Duodenal mucosa (tissue), 2 donors: Measurements from ENCODE around the gene PSMB8.
"Not testable (repeated sequence)": the region's sequence is repeated elsewhere in the genome, so short reads cannot be mapped to it uniquely, and the experiment has no call there.

Source experiments
- H3K27ac ChIP-seq: one replicate; pipeline ENCODE4 v1.7.0; 2013; ENCODE audit warnings: low read depth, low read length
- H3K27me3 ChIP-seq, 2 donors: one replicate each; pipeline ENCODE4 v1.7.0; 2013; ENCODE audit warnings: low read length in 2 of 2, control low read depth in 1 of 2; ENCODE audit not compliant: insufficient read depth in 2 of 2, control insufficient read depth in 1 of 2
- H3K36me3 ChIP-seq, 2 donors: one replicate each; pipeline ENCODE4 v1.7.0; 2013; ENCODE audit warnings: low read length in 2 of 2, control low read depth in 1 of 2; ENCODE audit not compliant: insufficient read depth in 2 of 2, control insufficient read depth in 1 of 2
- H3K4me1 ChIP-seq, 2 donors: one replicate each; pipeline ENCODE4 v1.7.0; 2013; ENCODE audit warnings: low read length in 2 of 2, control low read depth in 1 of 2; ENCODE audit not compliant: insufficient read depth in 2 of 2, control insufficient read depth in 1 of 2
- H3K4me3 ChIP-seq, 2 donors: one replicate each; pipeline ENCODE4 v1.7.0; 2013; ENCODE audit warnings: low read length in 2 of 2, low read depth in 1 of 2
- H3K9ac ChIP-seq, 2 donors: one replicate each; pipeline ENCODE4 v1.7.0; 2013; ENCODE audit warnings: low read length in 2 of 2, low read depth in 1 of 2
- H3K9me3 ChIP-seq, 2 donors: one replicate each; pipeline ENCODE4 v1.7.0; 2013; ENCODE audit warnings: low read length in 2 of 2, control low read depth in 1 of 2; ENCODE audit not compliant: control insufficient read depth in 1 of 2

Gene PSMB8

DNA sequence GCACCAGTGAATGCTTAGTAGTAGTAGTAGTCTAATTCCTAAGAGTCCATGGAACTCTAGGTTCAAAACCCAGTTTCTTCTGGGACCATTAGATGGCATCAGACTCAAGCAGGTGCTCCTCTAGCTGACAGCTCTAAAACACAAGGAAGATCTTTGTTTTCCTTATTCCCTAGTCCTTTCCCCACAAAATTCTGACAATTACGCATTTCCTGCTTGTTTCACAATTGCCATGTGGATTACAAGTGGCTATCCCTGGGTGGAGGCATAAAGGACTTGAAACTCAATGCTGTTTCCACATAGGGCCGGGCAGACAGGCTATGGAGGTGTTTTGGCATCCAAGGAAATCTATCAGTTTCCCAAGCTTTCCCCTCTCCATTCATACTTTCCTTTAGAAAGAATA, 17.9 kb downstream of the PSMB8 start:
- Histone ChIP-seq H3K27ac (no peak overlapping the region), H3K9me3 (no peaks in the 10 kb centered on the region), H3K4me3 (no peak overlapping the region), H3K4me1 (no peaks in the 10 kb centered on the region), H3K27me3 (no peaks in the 10 kb centered on the region), H3K9ac (no peak overlapping the region), H3K36me3 (peaks cover 26 to 29% of the 10 kb centered on the region in 2 donors)

DNA sequence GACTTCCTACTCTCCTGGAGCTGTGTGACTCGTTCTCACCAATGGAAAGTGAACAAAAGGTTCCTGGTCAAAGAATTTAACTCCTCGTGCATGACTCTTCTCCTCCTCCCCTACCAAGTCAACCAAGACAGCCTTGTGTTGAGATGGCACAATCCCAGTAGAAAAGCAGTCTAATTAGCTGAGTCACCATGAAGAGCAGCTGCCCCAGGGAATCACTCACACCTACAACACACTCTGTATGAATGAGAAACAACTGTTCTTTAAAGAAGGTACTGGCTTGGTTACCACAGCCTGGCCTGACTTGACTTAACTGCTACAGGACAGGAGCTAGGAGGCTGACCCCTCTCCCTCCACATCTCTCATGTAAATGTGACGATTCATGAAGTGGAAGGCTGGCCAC, 24.1 kb downstream of the PSMB8 start:
- no peak overlapping the region for H3K27ac ChIP-seq

DNA sequence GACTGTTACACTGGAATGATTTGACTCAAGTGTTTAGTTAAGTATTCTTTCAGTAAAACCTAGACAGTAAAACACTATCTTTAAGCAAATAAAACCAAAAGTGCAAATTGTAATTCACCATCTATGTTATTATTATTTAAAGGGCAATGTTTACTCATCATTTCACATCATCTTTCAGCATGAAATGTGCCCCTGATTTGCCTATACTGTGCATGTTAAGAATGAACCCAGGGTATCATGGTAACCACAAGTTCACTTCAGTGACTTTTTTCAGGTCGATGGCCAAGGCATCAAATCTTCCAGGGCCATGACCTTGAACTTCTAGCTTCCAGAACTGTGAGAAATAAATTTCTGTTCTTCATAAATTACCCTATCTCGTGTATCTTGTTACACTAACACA, 25.0 kb downstream of the PSMB8 start:
- peaks cover 0 to 3% of the 10 kb centered on the region in 2 donors for H3K4me1 ChIP-seq
- no peaks in the 10 kb centered on the region for H3K27me3 ChIP-seq
- H3K27ac ChIP-seq: no peak overlapping the region
- H3K4me3 ChIP-seq: no peak overlapping the region
- H3K9ac ChIP-seq: no peak overlapping the region
- no peaks in the 10 kb centered on the region for H3K9me3 ChIP-seq
- no peaks in the 10 kb centered on the region for H3K36me3 ChIP-seq

More for the DNA sequence above, 24.1 kb downstream of the PSMB8 start:
- H3K4me3 ChIP-seq: no peak overlapping the region
- H3K9me3 ChIP-seq: no peaks in the 10 kb centered on the region
- H3K9ac ChIP-seq: no peak overlapping the region
- H3K36me3 ChIP-seq: no peaks in the 10 kb centered on the region
- H3K4me1 ChIP-seq: peaks cover 0 to 3% of the 10 kb centered on the region in 2 donors
- H3K27me3 ChIP-seq: no peaks in the 10 kb centered on the region

DNA sequence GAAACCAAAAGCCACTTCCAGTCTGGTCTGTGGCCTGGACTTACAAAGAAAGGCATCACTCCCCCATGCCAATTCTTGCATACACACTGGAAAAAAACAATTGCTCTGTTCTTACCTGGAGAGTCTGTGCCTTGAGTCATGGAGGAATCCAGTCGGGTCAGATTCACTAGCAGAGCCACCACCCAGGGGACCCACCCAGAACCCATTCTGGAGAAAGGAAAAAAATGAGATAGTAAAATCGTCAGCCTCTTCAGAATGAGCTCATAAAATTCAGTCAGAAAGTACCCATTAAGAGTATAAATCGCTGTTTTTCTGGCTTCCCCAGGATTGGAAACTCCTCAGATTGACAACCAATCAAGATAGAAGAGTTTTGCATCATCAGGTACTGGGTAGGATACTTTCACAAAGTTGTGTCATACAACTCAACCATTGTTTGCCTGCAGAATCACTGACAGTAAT, 27.1 kb downstream of the PSMB8 start, which contains the start of gene HLA-DOB:
Gene HLA-DOB, minus strand, starts transcription at position 257 of the 459 bp plus-strand sequence. Its CDS starts 51 bp downstream, at position 206.
- Histone ChIP-seq H3K9me3 (no peaks in the 10 kb centered on the region), H3K9ac (no peak within 1 kb of the TSS), H3K27ac (no peak within 1 kb of the TSS), H3K4me3 (peak within 1 kb of the TSS; percentile 27 to 33), H3K27me3 (no peaks in the 10 kb centered on the region), H3K4me1 (peaks cover 0 to 3% of the 10 kb centered on the region in 2 donors), H3K36me3 (no peaks in the 10 kb centered on the region)

DNA sequence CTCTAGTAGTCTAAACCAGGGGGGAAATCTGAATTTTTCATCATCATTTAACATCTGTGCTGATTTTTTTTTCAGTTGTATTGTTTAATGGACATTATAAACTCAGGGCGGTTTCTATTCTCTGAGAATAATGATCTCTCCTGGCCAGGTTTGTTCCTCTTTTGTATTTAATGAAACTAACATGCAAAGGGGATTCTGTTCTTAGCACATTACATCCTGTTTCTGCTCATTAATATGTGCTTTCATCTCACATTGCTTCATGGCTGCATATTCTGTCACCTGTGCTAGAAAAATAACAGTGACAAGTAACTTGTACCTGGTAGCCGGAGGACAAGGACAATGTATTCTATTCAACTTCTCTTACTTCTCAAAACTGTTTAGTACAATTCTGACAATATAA, 27.9 kb downstream of the PSMB8 start:
- Histone ChIP-seq H3K9ac (no peak overlapping the region), H3K9me3 (no peaks in the 10 kb centered on the region), H3K4me3 (no peak overlapping the region), H3K4me1 (peaks cover 0 to 3% of the 10 kb centered on the region in 2 donors), H3K27ac (no peak overlapping the region), H3K36me3 (no peaks in the 10 kb centered on the region), H3K27me3 (no peaks in the 10 kb centered on the region)

DNA sequence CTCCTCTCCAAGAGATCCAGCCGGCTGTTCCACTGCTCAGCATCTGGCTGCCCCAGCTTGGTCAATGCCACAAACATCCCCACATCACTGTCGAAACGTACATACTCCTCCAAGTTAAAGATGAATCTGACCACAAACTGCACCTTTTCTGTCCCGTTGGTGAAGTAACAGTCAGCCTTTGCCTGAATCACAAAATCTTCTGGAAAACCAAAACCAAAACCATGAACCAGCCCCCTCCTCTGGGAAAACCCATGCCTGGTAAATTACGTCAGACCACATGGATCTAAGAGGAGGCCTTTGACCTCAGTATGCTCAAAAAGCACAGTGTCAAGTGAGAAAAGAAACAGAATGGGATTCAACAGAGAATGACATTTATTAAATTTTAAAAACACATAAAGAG, 28.7 kb downstream of the PSMB8 start:
- no peak overlapping the region for H3K9ac ChIP-seq
- H3K36me3 ChIP-seq: no peaks in the 10 kb centered on the region
- H3K27me3 ChIP-seq: no peaks in the 10 kb centered on the region
- peaks cover 0 to 3% of the 10 kb centered on the region in 2 donors for H3K4me1 ChIP-seq
- H3K4me3 ChIP-seq: peak overlapping the region in 1 of 2 donors; percentile 16
- H3K27ac ChIP-seq: no peak overlapping the region
- no peaks in the 10 kb centered on the region for H3K9me3 ChIP-seq

DNA sequence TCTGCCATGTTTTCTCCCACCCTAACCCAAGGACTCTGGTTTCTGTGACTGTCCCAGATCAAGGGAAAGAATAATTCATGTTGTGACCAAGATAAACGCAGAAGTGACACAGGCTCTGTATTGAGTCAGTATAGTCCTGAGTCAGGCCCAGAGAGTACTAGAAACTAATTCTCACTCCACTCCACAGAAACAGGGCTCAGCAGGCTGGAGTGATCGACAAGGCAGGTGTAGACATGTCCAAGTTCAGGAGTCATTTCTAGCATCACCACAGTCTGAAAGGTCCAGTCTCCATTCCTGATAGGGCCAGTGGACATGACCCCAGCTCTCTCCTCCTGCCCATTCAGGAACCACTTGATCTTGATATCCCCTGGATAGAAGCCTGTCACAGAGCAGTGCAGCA, 29.7 kb downstream of the PSMB8 start:
- H3K27me3 ChIP-seq: no peaks in the 10 kb centered on the region
- peaks cover 0 to 3% of the 10 kb centered on the region in 2 donors for H3K4me1 ChIP-seq
- H3K9me3 ChIP-seq: no peaks in the 10 kb centered on the region
- no peak overlapping the region for H3K27ac ChIP-seq
- no peak overlapping the region for H3K9ac ChIP-seq
- H3K36me3 ChIP-seq: no peaks in the 10 kb centered on the region
- H3K4me3 ChIP-seq: no peak overlapping the region

DNA sequence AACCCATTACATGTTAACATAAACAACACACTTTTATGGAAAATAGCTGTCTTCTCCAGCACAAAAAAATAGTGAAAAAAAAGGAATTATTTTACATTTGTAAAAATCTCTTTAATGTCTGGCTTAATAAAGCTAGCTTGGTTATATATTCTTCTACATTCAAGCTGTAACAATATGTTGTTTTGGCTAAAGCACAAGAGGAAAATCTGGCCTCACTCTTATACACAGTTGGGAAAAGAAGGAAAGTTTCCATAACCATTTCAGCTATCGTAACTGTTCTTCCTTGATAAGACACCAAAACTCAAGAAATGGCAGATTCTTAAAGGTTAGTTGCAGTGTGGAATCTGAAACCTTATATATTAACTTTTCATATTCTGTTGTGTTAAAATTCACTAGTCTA, 34.7 kb downstream of the PSMB8 start:
- H3K27ac ChIP-seq: no peak overlapping the region
- no peak overlapping the region for H3K9ac ChIP-seq
- no peaks in the 10 kb centered on the region for H3K36me3 ChIP-seq
- no peaks in the 10 kb centered on the region for H3K27me3 ChIP-seq
- no peaks in the 10 kb centered on the region for H3K9me3 ChIP-seq
- no peak overlapping the region for H3K4me3 ChIP-seq
- H3K4me1 ChIP-seq: no peaks in the 10 kb centered on the region

DNA sequence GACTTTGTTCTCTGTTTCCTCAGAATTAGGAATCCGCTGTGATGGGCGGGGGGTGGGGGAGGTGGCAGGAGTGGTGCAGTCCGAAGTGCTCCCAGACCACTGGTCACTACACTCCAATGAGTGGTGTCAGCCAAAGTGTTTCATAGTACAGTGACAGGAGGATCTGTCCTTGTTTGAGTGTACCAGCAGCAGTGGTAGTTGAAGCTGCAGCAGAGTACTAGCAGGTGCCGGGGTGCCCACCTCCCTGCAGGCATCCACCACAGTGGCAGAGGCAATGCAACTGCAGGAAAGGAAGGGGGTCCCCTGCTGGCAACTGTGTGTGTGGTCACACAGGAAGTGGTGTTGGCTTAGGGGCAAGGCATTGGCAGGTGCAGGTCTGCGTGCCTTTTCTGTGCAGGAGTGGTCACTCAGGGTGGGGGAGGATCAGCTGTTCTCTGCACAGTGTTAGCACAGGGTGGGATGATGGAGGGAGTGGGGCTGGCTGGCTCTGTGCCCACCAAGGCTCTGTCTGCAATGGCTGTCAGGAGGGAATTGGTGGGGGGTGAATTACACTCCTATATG, 36.7 kb downstream of the PSMB8 start:
- Histone ChIP-seq H3K36me3 (no peaks in the 10 kb centered on the region), H3K27ac (no peak overlapping the region), H3K27me3 (peaks cover 0 to 3% of the 10 kb centered on the region in 2 donors), H3K4me1 (no peaks in the 10 kb centered on the region), H3K4me3 (no peak overlapping the region), H3K9ac (no peak overlapping the region), H3K9me3 (no peaks in the 10 kb centered on the region)

DNA sequence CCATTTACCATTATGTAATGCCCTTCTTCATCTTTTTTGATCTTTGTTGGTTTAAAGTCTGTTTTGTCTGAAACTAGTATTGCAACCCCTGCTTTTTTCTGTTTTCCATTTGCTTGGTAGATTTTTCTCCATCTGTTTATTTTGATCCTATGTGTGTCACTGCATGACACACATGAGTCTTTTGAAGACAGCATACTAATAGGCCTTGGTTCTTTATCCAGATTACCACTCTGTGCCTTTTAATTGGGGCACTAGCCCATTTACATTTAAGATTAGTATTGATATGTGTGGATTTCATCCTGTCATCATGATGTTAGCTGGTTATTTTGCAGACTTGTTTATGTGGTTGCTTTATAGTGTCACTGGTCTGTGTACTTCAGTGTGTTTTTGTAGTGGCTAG, 38.4 kb downstream of the PSMB8 start:
- not testable (repeated sequence) for H3K4me3 ChIP-seq, H3K4me1 ChIP-seq, H3K27me3 ChIP-seq, H3K9me3 ChIP-seq, H3K27ac ChIP-seq, H3K9ac ChIP-seq, H3K36me3 ChIP-seq
